DOHH2 (cell line): ENCODE data around the gene SEH1L.

Experiments used
- CTCF ChIP-seq: fragments of 200-600 bp; sonication (generic); IDR thresholded peaks from one replicate; pipeline ENCODE4 v1.5.1; 2014; ENCODE audit warnings: antibody characterized with exemption, mild to moderate bottlenecking, low read depth, low read length; ENCODE audit not compliant: poor library complexity, severe bottlenecking
- EZH2phosphoT487 ChIP-seq: fragments of 200-600 bp; sonication (generic); IDR thresholded peaks from 2 replicates; pipeline ENCODE4 v1.6.1; 2017; ENCODE audit warnings: borderline replicate concordance, mild to moderate bottlenecking, antibody characterized with exemption, low read length, moderate library complexity, mixed read lengths

DNA sequence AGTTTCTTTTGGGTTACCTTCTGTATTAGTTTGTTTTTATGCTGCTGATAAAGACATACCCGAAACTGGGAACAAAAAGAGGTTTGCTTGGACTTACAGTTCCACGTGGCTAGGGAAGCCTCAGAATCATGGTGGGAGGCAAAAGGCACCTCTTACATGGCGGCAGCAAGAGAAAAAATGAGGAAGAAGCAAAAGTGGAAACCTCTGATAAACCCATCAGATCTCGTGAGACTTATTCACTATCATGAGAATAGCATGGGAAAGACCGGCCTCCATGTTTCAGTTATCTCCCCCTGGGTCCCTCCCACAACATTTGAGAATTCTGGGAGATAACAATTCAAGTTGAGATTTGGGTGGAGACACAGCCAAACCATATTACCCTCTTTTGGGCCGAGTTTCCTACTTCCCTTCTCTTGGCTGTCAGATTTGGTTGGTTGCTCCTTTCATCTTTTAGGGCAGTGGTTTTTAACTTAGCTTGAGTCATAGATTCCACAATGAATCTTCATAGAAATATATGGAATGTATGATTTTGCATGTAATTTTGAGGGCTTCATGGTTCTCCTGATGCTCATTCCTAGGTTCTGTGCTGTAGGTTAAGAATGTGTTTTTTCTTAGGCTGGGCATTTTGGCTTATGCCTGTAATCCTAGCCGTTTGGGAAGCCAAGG is 87.6 kb downstream of the SEH1L start:
- no peak for TF ChIP-seq CTCF
- no peak for TF ChIP-seq EZH2phosphoT487
